H54 (cell line): ENCODE measurements around the gene HERC2.
"Not testable (repeated sequence)": the region's sequence is repeated elsewhere in the genome, so short reads cannot be mapped to it uniquely, and the experiment has no call there.

Source experiments
- DNase-seq: peaks from one replicate; pipeline ENCODE4 v3.0.0; 2011; ENCODE audit warnings: low spot score, mixed read lengths; ENCODE audit not compliant: insufficient read length
- FAIRE-seq: peaks from 3 replicates; lab custom pipeline; 2011; peaks lifted over from hg19 to GRCh38; lab: Jason Lieb, UNC
- POLR2A ChIP-seq: IDR thresholded peaks from 2 replicates; pipeline ENCODE4 v1.6.1; 2011; ENCODE audit warnings: low read depth, mild to moderate bottlenecking, low read length

Gene HERC2

DNA sequence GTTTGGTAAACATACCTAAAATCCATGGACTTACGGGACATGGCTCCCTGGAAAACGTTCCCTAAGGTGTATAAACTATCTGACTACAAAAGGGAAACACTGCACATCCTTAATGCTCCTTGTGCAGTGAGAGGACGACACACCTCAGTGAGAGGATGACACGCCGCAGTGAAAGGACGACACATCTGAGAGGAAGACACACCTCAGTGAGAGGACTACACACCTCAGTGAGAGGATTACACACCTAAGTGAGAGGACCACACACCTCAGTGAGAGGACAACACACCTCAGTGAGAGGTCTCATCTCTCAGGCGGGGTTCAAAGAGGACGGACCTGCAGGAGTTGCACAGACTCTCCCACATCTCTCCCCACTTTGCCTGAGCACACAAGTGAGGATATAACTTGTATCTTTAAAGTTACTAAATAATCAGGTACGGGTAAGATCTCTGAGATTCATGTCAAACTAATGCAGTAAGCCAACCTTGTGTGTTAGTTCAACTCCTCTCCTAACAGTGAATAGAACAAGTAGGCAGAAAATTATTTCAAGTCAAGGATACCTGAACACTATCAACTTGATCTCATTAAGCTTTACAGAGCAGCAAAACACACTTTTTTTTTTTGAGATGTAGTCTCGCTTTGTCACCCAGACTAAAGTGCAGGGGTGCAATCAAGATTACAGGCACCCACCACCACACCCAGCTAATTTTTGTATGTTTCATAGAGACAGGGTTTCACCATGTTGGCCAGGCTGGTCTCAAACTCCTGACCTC lies 32.1 kb downstream of the HERC2 start:
- no peak for TF ChIP-seq POLR2A
- DNase-seq = no peak
- peak; percentile 41 for FAIRE-seq

DNA sequence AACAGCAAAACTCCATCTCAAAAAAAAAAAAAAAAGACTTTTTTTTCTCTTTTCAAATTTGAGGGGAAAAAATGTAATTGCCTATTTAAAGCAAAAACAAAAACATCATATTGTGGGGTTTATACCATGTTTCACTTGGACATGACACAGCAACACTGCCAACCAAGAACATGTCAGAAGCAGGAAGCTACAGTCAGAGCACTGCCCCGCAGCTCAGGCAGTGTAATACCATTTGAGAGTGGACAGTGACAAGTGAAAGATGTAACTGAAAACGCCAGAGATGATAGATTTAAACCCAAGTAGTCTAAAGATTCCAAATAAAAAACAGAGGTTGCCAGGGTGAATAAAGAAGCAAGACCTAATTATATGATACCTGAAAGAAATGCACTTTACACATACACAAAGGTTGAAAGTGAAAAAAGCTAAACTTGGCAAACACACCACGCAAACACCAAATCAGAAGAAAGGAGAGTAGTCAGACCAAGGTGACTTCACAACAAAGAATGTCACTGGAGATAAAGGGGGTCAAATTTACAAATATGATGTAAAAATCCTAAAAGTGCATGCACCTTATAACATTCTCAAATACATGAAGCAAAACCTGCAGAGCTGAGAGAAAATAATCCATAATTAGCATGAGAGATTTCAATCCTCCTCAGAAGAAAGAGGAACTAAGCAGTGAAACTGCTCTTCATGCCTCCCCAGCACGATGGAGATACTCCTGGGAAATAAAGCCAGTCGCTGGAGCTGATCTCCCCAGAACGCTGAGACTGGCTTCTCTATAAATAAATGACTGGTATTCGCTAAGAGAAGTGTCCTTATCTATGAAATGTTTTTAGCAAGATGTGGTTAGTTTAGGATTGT lies 32.9 kb downstream of the HERC2 start:
- not testable (repeated sequence) for FAIRE-seq, DNase-seq

DNA sequence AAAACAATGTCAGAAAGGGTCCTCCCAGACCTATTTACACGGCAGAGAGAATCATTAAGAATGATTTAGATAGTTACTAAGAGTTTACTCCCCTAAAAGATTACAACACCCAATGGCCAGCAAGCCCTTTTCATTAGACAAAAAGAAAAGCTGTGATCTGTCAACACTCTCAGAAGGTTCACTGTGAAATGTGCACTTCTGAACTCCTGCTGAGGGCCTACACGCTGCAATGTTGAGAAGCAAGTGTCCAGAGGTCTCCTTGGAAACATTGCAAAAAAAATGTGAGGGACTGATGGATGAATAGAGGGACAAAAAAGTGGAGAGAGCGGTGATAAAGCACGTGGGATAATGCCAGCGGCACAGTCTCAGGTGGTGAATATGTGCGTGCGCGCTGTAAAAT lies 35.3 kb downstream of the HERC2 start:
- not testable (repeated sequence) for FAIRE-seq

DNA sequence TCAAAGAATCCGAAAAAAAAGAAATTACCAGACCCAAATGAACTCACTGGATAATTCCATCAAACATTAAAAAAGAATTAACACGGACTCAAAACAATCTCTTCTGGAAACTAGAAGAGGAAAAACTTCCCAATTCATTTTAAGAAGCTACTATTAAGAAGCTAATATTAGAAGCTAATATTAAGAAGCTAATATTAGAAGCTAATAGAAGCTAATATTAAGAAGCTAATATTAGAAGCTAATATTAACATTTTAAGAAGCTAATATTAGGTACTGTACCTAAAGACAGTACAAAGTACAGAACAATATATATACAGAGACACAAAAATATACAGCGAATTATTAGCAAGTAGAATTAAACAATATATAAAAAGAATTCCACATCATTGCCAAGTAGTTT lies 35.9 kb downstream of the HERC2 start:
- TF ChIP-seq POLR2A = no peak
- no peak for DNase-seq
- FAIRE-seq = no peak

More for the DNA sequence above, 35.3 kb downstream of the HERC2 start:
- DNase-seq = not testable (repeated sequence)

- no peak for FAIRE-seq
- TF ChIP-seq POLR2A = no peak
- no peak for DNase-seq
Measured at GRCh38 chr15:28281876-28282275, 40.1 kb downstream of the HERC2 start.

- no peak for TF ChIP-seq POLR2A
- DNase-seq (no peak), FAIRE-seq (no peak)
Measured at GRCh38 chr15:28274635-28275034, 47.3 kb downstream of the HERC2 start.

DNA sequence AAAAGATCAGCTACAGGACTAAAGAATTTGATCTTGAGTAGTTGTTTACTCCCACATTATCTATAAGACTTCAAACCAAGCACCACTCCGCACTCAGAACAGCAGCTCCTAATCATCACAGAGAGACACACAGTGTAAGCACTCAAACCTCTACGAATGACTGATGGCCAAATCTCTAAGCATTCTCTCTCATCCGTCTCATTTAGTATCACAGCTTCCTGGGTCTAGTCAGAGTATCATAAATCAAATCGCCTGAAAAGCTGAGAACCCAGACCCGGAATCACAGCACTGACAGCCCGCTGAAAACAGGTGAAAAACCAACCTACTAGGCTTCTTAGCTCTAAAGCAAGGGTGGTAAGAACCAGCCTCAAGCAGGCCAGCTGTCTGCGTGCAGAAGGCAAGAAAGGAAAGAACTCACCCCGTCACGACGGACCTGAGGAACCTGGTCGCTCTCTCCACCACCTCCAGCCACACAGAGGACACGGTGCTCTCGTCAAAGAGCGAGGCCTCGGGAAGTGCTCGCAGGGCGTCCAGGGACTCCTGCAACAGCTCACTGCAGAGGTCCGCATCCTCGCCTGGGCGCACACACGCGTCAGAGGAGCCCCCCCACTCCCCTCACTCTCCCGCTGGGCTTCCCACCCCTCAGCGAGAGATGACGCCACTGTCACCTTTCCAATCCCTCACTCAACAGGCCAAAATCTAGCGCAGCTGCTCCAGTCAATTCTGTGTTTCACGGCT lies 47.9 kb downstream of the HERC2 start:
- TF ChIP-seq POLR2A = no peak
- DNase-seq (no peak), FAIRE-seq (no peak)

DNA sequence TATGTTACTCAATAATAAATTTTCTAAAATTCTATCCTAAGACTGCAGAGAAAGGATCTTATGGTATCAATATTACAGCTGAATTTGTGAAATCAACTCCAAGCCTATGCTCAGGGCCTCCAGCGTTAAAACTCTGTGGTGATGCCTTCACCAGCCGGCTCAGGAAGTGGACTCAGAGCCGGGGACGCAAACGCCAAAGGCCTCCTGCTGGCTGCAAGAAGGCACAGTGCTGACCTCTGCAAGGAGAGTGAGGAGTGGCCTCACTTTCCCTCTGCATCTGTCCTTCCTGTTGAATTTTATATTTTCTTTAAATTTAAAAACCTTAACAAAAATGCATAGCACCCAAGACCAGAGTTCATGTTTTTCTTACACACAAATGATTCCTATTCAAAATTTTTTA lies 48.5 kb downstream of the HERC2 start:
- FAIRE-seq (no peak), DNase-seq (no peak)
- TF ChIP-seq POLR2A = no peak

DNA sequence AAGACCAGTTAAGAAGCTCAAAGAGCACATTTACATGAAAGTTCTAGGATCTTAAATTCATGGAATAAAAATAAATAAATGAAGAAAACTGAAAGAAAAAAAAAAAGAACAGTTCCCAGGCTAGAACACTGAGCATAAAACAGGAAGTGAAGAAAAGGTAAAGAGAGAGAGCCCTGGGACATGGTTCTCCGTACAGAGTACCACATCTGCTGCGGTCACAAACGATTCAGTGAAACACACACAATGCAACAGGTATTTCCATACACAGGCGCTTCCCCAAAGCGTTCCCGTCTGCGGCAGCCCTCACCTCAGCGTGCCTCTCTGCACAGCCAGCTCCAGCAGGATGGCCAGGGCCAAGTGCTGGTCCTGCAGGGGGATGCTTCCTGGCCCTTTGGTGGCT lies 49.4 kb downstream of the HERC2 start:
- DNase-seq (no peak), FAIRE-seq (no peak)
- TF ChIP-seq POLR2A = no peak

DNA sequence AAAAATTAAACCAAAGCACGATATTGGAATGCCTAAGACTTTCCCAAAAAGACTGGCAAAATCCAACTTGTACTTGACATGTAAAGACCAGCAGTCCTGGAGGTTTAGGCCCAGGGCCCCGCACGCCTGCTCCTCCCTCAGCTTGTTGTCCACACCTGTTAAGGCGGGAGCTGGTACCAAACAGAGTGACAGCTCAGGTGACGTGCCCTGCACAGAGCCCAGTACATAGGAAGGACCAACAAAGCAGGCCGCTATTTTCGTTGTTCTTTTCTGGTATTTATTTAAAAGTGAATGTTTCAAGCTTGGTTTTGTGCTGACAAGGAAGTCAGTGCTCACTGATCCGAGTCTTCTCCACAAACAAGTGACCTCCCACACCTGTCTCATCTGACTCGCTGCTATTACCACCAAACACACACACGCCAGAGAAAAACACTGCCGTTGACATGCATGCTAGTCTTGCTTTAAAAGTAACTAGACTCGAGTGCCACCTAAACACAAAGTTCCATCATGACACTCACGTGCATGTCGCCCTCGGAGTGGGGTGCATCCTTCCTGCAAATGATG lies 50.2 kb downstream of the HERC2 start:
- no peak for TF ChIP-seq POLR2A
- FAIRE-seq = no peak

GRCh38 chr15:28269097-28269496 lies 52.9 kb downstream of the HERC2 start:
- TF ChIP-seq POLR2A = no peak
- DNase-seq (no peak), FAIRE-seq (no peak)

More for the DNA sequence above, 50.2 kb downstream of the HERC2 start:
- no peak for DNase-seq

DNA sequence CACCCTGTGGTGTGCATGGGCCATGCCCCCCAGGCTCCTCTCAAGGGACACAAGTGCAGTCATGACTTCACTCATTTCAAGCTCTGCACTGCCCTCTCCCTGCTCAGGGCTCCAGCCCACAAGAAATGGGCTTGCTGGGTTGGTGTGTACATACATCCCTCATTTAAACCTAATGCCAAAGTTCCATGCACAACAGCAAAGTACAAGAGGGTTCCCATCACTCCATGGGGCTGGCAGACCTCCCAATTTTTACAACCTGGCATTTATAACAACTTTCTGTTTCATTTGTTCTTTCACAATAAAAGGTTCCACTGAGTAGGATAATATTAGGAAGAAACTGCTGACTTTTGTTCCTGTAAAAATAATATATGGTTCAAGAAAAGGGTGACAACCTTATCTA lies 54.3 kb downstream of the HERC2 start:
- FAIRE-seq (no peak), DNase-seq (no peak)
- no peak for TF ChIP-seq POLR2A

DNA sequence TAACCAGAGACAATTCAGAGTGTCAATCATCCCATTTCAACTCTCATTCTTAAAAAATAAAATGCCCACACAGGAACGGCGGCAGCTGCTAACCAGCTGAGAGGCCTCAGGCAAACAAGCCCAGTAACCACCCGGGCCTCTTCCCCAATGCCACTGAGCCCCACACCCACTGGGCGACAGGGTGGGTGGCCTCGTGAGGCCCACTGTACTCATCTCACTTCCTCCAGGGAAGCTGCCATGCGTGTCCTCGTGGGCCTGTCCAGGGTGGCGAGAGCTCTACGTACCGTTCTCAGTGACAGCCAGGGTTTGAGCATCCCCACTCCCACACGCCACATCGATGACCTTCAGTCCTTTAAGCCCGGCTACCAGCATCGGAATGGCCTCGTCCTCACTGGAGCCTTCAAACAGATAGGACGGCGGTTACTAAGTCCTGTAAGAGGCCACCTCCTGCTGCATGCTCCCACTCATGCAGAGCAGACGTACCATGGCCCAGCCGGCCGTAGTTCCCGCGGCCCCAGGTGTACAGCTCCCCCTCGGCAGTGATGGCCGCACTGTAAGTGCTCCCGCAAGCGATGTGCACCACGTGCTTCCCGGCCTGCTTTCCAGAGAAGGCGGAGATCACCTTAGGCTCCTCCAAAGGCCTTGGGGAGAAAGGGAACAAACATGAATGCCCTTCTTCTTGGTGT lies 56.5 kb downstream of the HERC2 start:
- DNase-seq = no peak
- TF ChIP-seq POLR2A = no peak
- FAIRE-seq = no peak

DNA sequence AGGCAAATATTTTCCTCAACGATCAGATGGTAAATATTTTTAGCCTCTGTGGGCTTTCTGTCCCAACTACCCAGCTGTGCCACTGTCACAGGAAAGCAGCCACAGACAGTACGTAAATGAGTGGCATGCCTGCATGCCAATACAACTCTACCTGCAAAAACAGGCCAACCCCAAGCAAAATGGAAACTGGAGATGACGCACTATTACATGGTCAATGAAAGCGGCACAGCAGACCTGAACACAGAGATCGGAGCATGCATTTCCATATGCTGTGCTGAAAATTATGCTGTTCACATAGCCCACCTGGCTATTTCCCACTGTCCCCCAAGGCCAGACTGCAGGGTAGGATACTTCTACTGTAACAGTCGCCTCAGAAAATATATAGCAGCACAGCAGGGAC lies 57.8 kb downstream of the HERC2 start:
- no peak for TF ChIP-seq POLR2A
- FAIRE-seq (no peak), DNase-seq (no peak)
